HG02642 (cell line): ENCODE results near the gene PLCE1.

Experiments used
- ATAC-seq: cut with Tn5 transposase; IDR thresholded peaks from one replicate; pipeline ENCODE4 v1.9.1; 2021; ENCODE audit warnings: mild to moderate bottlenecking; ENCODE audit not compliant: unreplicated experiment, poor library complexity

Gene PLCE1

DNA sequence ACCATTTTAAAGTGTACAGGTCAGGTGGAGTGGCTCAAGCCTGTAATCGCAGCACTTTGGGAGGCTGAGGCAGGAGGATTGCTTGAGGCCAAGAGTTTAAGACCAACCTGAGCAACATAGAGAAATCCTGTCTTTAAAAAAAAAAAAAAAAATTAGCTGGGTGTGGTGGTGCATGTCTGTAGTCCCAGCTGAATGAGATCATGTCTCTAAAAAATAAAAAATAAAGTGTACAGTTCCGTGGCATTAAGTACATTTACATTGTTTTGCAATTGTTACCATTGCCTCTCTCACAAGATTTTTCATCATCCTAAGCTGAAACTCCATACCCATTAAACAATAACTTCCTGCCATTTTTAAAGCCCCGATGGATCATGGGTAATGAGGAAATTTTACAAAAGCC lies 20.6 kb downstream of the PLCE1 start:
- no peak for ATAC-seq

DNA sequence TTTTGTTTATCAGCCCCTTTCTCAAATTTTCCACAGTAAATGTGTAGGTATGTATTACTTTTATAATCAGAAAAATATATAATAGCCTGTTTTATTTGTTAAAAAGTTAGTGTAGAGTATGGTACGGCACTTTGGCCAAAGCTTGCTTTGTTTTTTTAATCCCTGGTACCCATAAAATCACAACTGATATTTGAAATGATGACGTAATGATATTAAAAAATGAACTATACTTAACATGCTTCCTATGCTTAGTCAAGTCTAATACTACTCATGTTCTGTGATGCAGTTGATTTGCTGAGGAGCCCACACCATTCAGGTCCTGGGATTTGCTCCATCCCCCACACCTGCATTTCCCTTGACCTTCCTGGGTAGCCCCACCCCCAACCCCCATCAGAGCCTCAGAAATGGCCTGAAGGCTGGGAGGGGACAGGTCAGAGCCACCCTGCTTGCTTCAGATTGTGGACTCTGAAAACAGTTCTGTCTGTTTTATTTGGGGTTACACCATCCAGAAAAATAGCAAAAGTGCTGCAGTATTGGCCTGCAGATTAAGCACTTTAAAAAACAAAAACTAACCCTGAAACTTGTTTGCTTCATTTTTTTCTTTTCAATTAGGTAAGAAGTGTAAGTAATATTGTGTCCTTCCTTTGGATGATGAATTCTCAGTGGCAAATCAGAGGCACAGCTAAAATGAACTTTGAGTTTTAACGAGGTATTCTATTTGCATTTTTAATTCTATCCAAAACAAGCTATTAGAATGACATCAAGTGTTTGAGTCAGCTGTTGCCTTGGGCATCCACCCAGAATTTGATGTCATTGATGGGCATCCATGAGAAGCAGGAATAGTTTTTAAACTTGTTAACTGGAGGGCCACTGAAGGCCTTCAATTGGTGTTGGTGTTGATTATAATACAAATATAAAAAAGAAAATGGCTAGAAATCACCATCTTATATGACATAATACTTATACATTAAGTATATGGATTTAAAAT lies 23.3 kb downstream of the PLCE1 start:
- ATAC-seq, result no peak

DNA sequence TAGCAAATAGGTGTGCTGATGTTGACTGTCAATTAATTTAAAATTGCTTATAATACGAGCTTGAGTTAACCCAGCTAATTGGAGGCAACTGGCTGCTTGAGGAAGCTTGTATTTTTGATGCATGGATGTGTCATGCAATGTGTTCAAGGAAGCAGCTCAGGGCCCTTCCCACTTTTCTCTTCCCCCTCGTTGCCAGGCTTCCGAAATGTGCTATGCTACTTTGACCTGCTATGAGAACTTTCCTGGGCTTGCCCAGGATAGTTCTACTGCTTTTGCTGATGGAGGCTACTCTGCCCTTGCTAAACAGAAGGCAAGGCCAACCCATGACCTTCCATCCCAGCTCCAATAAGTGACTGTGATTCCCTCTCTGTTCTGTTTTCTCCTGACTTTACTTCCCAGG lies 24.4 kb downstream of the PLCE1 start:
- no peak for ATAC-seq

DNA sequence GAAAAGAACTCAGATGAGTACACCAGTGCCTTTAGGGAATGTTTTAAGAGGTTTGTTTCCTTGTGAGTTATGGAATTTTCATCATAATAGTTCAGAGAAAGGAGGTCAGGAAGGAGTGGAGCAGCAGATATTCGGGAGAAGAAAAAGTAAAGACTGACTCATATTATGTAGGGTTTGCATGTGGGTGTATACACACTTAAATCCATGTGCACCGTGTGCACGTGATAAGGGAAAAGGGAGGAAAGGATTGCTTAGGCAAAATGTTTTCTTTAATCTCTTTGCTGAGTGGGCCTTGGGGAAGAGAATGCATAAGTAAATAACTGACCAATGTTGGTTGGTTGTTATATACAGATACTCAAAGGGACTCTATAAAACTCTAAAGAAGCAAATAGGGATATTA lies 30.2 kb downstream of the PLCE1 start:
- no peak for ATAC-seq

- no peak for ATAC-seq
Observed at GRCh38 chr10:94024407-94024806, 30.7 kb downstream of the PLCE1 start.

- no peak for ATAC-seq
Observed at GRCh38 chr10:94025806-94026205, 32.1 kb downstream of the PLCE1 start.

DNA sequence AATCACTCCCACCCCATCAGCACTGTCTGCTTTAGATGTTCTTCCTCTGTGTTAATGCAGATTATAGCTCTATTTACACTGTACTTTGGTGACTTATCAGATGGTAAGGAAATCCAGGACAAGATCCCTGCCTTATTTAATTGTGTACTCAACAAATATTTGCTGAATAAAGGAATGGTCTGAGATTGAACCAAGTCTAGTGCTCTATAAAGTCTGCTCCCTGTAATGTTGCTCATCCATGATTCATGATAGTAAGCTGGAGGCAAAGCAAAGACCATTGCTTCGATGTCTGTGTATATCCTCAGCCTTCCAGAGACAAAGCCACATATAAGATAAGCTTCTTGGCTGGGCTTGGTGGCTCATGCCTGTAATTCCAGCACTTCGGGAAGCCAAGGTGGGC lies 33.5 kb downstream of the PLCE1 start:
- no peak for ATAC-seq

GRCh38 chr10:94029955-94030354 lies 36.2 kb downstream of the PLCE1 start:
- no peak for ATAC-seq

DNA sequence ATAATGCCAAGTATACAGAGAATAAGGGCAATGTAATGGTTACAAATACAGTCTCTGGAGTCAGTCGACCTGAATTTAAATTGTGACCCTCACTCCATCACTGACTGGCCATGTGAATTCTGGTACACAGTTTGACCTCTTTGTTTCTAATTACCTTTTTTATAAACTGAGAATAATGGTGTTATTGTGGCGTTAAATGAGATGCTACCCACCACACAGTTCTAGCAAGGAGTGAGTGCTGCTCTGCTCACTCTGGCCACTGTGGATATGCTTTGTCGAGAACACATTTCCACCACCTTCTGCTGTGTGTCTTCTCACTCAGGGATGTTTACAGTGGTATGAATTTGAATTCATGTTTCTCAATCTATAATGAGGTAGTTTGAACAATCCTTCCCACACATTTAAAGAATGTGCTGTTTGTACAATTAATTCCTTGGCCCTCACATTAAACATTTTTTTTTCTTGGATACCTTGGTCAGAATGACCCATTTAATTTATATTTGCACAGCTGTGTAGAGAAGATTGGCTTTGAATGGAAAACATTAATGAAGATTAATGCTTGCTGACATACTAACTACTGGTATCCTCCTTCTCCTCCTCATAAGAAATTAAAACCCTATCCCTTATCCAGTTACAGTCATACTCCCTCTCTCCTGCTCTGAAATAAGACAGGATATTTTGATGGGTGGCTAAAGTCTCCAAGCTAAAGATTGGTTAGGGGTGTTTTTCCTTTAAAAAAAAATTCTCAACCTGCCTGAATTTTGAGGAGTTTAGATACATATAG lies 42.4 kb downstream of the PLCE1 start:
- no peak for ATAC-seq

DNA sequence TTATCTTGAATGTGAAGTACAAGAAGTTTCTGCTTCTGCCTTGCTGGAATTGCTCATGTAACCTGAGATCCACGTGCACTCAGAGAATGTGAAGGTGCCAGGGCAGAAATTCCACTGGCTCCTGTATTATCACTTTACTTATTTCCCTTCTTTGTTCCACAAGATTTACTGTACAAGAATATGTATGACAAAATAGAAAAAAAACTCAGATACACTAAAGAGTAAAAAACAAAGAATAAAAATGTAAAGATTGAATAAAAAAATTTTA lies 43.0 kb downstream of the PLCE1 start:
- ATAC-seq, result no peak

- ATAC-seq, result no peak
Observed at GRCh38 chr10:94037286-94037685, 43.6 kb downstream of the PLCE1 start.

GRCh38 chr10:94038024-94038423 lies 44.3 kb downstream of the PLCE1 start:
- no peak for ATAC-seq

GRCh38 chr10:94041206-94041605 lies 47.5 kb downstream of the PLCE1 start:
- ATAC-seq, result no peak

DNA sequence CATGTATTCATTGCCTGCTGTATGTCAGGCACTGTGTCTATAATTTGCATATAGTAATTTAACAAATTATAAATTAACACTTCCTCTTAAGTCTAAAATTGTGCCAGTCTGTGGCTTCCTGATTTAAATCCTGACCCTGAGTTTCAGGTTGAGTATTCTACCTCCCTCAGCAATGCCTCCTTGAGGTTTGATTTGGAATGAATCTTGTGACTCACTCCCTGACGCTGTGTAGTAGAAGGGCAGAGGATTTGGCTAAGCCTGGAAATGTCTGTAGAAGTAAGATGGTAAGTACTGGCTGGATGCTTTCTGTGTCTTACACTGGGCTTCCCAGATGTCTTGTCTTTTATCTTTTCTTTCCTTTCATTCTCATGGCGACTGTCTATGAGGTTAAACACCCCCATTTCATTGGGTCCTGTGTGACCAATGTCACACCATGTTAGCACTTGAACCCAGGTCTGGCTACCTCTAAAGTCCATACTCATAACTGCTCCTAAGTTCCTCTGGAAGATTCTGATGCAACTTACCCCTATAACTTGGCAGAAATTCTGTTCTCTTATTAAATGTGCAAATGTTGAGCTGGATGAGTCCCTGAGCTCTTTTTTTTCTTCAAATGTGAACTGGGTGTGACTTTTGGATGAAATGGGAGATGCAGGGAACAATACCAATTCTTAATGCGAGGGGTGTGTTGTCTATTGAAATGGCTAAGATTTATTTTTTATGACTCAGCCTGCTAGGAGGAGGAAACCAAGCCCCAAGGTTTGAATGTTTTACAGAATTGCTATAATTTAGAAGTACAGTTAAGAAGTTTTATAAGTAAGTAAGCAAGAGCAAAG lies 48.5 kb downstream of the PLCE1 start:
- ATAC-seq, result no peak

GRCh38 chr10:94042834-94043175 lies 49.1 kb downstream of the PLCE1 start:
- no peak for ATAC-seq
